Measurements from ENCODE around the gene CRYBB3.

Gene CRYBB3

DNA sequence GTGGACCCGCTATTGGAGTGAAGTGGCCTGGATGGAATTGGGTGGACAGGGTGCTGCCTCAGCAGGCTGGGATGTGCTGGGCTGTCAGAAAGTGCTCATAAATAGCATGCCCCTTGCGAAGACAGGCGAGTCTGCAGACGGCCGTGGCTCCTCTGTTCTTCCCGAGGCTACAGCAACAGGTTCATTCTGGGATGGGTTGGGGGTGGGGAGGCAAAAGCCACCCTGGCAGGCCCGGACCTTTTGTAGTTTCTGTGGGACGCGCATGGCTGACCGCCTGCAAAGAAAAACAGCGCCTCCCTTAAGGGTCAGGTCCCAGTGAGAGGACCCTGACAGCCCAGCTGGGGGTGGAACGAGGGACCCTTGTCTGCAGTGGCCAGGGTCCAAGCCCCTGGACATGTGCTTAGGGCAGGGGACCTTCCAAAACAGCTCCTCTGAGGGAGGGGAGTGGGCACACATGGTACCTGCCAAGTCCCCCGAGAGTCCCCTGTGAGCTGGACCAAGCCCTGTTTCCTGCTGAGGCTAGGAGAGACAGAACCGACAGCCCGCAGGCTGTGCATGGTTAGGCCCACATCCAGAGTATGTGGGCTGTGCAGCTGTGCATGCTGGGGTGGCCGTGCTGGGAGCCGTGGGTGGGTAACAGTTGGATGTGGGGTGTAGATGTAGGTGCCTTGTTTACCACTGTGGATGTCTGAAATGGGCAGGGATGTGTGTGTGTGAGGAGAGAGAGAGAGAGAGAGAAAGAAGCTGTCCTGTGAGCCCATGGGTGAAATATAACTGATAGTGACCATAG, at the start of gene CRYBB3:
TSS of gene CRYBB3 (plus strand) at position 128 of the 790 bp plus-strand sequence. CDS start 1,539 bp downstream, outside the sequence.
- no peak for DNase-seq

DNA sequence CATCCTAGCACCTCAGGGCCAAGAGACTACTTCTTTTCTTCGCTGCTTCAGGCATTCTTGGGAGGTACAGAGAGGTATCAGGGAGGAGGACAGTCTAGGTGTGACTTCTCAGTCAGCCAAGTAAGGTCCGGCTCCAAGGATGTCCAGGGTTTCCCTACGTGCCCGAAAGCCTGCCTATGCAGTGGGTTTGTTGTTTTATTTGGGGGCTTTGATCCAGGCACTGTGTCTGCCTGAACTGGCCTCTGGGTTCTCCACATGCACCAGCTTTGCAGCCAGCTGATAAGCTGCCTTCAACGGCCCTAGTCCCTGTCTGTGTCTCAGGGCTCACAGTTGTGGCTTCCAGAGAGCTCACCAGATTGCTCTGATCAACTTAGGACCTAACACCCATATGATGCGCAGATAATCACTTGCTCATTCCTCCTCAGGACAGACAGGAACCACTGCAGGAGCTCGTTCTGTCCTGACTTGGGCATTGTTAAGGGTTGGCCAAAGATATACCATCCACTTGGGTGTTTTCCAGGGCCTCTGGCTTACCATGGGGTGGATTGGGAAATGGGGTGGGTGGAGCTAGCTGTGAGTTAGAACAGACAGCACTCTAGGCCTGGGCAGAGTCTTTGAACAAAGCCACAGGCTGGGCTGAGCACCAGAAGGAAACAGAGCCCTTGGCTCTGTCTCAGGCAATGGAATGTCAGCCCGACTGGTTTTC, 45.5 kb upstream of the CRYBB3 start:
- no peak for DNase-seq

DNA sequence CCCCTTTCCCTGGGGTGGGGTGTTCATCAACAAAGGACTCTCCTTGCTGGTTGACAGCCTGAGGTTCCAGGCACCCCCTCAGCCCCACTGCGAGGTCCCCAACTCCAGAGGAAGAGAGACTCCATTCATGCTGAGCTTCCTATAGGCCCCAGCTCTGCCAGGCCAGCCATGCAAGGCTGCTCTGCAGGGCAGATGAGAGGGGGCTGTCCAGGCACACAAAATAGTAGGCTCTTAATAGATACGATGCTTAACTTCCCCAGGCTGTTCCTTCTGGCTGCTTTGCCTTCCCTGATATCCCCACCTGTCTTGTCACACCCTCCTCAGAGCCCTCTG, 45.0 kb upstream of the CRYBB3 start:
- no peak for DNase-seq

DNA sequence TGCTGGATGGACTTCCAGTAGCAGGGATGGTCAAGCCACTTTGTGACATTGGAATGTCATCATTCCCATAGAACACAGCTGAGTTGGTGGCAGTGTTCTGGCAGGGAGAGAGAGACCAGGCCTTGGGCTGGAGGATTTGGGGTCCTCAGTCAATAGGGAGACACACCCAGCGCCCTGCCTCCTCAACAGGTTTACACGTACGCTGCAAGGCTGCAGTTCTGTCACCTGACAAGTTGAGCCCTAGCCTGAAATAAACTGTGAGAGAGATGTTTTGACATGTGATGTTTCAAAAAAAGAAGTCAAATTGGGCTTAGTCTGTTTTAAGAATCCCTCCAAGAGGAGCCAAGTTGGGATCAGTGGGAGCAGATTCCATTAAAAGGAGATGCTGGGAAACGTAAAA, 42.9 kb upstream of the CRYBB3 start:
- DNase-seq = no peak

DNA sequence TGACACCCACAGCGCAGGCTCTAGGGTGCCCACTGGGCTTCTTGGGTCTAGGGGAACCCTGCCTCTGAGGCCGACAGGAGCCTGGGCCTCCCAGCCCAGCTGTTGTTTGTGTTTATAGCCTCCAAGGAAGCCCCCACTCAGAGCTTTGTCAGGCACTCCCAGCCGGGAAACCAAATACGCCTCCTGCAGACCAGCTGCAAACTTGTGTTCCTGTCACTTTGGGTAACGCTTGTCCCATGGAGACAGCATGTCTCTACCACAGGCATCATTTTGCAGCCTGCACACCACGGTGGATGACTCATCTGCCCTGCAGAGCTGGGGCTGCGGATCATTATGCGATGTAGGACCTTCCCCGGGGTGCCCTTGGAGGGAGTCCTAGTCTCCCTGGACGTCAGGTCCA, 40.6 kb upstream of the CRYBB3 start:
- no peak for DNase-seq

DNA sequence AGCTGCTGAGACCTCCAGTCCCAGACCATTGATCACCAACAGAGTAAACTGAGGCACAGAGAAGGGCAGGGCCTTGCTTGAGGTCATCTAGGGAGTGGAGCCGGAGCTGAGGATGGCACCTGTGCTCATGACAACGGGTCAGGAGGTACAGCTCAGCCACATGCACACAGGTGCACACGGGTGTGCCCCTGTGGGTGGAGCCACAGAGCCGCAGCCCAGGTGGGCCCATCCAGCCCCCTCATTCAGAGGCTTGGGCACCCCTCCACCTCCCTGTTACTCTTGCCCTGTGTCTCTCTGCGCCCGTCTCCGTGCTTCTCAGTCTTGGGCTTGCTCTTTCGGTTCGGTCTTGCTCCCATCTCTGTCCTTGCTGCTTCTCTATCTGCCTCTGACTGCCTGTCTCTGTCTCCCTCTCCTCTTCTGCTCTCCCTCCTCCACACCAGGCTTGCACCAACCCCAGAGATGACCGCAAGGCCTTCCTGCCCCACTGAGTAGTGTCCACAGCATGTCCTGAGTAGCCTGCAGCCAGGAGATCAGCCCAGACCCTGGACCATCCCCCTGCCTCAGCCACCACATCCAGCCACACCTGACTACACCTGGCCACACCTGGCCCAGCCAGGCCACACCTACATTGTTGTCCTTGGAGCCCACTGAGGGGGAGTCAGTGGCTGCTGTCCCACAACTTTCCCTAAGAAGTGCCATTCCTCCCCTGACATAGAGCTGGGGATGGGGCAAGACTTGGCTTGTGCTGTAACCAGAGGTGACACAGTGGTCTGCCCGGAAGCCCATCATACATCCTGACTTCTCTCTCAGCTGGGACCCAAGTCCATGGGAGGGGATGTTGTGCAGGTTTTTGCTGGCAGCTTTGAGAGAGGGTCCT, 39.3 kb upstream of the CRYBB3 start:
- DNase-seq = no peak

DNA sequence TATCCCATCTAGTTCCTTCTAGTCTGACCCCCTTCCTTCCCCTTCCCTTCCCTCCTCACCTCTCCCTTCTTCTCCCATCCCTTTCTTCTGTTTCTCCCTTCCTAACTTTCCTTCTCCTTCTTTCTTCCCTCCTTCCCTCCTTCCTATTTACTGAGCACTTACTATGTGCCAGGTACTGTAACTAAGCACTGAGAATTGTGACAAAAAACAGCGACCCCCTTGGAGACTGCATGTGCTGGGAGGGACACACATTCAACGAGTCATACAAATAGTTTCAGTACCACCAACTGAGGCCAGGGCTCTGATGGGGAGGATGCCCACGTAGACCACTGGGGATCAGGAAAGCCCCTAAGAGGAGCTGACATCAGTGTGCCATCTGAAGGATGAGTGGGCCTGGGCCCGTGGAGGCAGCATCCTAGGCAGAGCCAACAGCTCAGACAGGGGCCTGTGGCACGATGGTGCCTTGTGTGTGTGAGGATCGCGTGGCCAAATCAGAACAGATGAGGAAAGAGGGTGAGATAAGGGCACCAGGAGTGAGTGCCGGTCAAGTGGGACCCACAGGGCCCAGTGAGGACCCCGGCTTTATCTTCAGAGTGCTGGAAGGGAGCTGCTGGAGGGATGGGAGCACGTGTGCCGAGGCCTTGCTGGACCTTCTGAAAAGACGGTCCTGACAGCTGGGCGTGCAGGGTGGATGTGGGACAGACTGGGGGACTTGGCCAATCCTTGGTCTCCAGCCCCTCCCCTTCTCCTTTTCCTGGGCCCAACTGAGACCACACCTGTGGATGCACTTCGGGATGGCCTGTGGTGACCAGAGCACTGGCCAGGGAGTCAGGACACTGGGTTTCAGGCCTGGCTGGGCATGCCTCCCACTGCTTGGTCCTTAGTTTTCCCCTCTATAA, 38.4 kb upstream of the CRYBB3 start:
- DNase-seq = no peak

DNA sequence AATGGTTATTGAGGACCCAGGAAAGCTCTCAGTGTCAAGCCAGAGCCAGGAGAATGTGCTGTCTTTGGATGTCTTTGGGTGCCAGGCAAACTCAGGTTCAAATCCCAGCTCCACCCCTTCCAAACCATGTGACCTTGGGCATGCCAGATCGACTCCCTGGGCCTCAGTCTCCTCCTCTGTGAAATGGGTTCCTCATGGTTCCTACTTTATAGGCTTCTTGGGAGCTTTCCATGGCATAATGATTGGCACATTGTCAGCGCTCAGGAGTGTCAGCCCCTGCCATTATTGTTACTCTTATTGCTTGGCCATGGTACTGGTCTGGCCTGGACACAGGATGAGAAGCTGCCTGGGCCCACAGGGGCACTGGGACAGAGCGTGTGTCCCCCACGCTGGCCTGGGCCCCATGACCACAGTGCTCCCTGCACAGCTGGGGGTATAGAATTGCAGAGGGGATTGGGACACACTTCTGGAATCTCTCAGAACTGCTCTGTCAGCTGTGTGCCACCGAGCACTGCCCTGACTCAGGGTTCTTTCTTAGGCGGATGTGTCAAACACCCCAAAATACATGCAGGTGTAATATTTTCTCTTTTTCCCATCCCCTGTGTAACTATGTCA, 37.6 kb upstream of the CRYBB3 start:
- no peak for DNase-seq

DNA sequence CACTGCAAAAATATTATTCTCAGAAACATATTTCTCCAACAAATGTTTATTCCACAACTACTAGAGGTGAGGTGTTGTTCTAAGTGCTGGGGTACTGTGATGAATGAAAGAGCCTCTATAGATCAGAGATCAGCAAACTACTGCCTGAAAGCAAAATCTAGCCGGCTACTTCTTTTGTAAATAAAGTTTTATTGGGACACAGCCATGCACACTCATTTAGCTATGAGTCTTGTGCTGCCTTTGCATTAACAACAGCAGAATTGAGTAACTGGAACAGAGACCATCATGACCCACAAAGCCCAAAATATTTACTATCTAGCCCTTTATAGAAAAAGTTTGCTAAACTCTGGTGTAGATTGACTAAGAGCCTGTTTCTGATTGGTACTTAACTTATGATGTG, 37.1 kb upstream of the CRYBB3 start:
- DNase-seq = no peak

DNA sequence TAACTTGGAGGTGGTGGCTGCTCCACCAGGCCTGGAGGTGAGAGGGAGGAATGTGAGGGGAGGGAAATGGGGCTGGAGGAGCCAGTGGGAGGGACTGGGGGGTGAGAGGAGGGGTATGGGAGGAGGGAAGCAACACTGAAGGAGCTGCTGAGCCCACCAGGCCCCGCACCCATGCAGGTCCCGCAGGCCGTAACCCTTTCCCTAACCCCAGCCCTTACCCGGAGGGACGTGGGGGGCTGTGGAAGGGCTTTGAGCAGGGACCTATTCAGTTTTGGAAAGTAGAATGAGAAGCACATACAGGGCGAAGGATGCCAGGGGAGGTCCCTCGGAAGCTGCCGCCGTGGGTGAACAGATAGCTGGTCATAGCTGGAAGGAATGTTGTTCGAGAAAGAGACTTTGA, 33.9 kb upstream of the CRYBB3 start:
- DNase-seq = no peak

DNA sequence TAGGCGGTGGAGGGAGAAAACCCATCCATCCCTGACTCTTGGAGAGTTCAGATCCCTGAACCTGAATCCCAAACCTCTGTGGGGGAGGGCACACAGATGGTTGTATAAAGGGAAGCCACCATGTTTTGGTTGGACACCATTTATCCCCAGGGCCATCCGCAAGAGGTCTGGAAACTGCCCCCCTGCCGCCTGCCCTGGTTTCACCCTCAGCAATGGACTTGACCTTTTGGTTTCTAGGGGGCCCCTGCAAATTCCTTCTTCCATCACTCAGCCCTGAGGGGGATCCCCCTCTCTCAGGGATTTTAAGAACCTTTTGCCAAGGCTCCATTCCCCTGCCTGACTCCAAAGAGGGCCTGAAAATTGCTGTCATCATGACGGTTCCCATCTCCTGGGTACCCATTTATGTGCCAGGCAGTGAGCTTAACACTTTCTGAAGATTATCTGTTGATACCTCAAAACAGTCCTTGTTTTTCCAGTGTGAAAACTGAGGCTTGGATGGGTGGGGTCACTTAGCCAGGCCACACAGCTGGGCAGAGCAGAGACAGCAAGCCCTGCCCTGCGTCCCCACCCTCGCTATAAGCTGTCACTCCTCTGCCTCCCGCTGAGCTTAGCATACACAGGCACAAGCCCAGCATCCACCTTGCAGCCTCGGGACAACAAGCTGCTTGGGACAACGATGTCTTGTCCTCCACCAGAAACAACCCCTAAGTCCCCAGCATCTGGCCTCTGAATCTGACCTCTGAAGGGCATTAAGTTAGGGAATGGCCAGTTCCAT, 33.2 kb upstream of the CRYBB3 start:
- DNase-seq = peak in 1 of 3 experiments; percentile 2

DNA sequence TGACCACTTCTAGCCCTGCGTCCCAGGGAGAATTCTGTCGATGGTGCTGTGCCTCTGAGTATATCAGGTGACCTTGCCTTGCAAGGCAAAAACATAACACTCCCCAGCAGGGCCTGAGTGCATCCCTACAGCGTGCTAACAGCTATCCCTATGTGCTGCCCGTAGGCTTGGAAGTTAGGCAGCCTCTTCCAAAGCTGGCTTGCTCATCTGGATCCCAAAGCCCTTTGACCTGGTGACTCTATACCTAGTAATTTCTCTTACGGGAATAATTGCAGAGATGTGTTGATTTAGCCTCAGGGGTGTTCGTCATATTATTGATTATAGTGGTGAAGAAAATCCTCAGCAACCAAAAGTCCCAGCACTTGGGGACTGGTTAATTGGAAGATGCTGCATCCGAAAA, 32.6 kb upstream of the CRYBB3 start:
- peak in 1 of 3 experiments; percentile 5 for DNase-seq

DNA sequence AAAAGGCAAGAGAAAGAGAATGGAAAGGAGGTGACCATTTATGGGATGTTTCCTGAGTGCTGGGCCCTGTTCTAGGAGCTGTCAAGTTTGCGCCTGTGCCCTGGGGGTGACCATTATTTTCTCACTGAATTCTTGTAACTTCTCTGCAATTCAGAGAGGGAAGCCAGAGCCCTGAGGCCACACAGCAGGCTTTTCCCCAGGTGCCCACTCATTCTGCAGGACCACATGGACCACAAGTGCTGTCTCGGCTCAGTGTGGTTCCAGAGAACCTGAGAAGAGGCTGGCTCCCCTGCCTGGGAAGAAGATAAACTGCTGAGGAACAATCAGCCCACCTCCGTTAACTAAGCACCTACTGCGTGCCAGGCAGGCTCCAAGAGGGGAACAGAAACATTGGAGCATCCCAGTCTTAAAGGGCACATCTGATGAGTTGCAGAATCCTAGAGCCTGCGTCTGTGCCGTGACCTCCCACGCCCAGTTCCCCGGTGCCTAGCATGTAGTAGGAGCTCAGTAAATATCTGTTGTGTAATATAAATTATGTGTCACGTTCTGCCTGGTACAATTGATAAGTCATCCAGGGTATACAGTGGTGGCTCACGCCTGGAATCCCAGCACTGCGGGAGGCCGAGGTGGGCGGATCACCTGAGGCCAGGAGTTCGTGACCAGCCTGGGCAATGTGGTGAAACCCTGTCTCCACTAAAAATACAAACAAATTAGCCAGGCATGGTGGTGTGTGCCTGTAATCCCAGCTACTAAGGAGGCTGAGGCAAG, 31.6 kb upstream of the CRYBB3 start:
- no peak for DNase-seq

DNA sequence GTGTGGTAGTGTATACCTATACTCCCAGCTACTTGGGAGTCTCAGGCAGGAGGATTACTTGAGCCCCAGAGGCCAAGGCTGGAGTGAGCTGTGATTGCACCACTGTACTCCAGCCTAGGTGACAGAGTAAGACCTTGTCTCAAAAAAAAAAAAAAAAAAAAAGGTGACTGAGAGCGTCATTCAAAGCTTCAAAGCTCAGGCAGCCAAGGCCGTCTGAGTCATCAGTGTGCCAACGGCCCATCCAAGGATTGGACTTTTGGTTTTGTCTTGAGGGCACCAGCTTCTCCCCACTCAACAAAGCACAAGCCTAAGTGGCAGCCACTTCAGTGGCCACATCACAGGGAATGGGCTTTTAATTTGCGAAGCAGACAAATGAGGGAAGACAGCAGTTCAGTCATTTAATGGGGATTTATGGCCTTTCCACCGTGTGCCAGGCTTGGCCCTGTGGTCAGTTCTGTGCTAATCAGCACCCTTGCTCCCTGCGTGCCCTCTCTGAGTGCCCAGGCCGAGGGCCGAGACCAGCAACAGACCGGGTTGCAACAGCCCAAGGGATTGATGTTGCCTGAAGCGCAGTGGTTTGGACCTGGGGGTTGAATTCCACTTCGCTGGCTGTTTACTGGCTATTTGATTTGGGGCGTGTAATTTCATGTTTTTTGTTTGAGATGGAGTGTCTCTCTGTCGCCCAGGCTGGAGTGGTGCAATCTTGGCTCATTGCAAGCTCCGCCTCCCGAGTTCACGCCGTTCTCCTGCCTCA, 30.2 kb upstream of the CRYBB3 start:
- no peak for DNase-seq

DNA sequence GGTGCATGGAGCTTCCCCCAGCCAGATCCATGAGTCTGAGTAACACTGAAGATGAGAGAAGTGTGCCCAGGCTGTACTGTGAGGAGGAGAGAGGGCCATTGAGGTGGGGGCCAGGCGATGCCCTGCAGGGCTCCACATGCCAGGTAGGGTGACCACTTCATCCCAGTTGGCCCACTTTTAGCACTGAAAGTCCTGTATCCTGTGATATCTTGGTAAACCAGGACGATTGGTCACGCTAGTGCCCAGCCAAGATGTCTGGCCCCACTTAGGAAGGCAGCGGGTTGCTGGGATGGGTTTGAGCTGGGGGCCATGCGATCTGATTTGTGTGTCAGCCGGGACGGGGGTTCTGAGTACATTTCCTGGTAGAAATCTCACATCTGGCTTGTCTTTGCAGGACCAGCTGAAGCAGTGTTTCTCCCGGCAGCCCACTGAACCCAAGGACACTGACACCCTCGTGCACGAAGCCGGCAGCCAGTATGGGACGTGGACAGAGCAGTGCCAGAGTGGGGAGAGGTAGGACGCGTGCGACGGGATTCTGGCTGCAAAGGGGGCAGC, 29.2 kb upstream of the CRYBB3 start:
- DNase-seq = no peak

DNA sequence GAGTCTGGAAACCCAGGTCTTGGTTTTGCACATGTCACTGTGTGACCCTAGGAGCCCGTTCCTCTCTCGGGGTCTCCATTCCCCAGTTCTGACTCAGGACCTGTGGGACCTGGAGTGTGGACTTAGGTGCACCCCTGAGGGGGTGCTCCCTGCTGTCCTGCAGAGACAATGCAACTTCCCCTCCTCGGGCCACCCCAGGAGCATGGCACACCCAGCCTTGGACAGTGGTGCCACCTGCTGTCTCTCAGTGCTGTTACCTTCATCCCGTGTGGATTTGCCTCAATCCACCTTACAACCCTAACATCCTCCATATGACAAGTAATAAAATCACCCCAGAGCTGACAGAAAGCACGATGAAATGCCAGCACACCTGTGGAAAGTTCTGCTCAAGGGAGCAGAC, 27.5 kb upstream of the CRYBB3 start:
- peak in 1 of 3 experiments; percentile 1 for DNase-seq

DNA sequence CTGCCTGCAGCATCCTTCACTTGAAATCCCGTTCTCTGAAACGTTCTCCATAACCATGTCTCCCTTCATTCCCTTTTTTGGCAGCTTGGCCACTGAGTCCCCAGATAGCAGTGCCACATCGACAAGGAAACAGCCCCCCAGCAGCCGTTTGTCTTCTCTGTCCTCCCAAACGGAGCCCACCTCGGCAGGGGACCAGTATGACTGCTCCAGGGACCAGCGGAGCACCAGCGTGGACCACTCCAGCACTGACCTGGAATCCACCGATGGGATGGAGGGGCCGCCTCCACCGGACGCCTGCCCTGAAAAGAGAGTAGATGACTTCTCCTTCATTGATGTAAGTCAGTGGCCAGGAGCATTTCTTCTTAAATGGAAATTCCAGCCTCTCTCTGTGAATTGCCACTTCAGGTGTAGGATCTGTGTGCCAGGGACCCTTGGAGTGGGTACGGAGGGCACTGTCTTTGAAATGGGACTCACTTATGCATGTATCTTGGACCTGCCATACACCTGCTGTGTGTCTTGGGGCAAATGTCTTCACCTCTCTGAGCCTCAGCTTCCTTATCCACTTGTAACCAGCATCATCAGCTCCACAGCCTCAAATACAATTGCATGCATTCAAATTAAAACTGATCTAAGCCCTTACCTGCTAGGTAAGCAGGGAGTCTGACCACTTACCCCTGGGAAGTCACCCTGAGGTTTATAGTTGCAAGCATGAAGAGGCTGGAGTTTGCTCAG, 25.3 kb upstream of the CRYBB3 start:
- no peak for DNase-seq

DNA sequence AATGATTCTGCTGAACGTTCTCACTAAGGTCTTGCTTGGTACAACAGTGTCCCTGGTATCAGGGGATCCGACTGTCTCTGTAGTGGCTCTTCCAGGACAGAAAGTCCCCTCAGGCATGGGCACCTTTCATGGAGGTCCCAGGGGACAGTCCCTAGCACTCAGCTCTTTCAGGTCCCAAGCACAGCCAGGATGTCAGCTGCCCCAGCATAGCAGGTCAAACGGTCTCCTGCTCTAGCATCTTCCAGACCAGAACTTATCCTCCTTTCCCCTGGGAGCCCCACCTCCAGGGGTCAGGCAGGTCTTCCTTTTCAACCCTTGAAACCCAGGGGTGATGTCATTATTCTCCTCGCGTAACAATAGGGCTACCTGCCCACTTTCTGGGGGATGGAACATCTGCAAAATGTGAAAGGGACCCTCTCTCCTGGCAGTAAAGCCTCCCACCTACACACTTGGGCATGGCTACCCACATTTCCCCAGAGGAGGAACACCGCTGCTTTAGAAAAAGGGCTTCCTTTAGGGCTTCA, 24.7 kb upstream of the CRYBB3 start:
- DNase-seq = no peak

Measured in NCI-H1417 (cell line).